GM19397 (cell line): ENCODE data around the gene AZU1.
"Not testable (repeated sequence)": the region's sequence is repeated elsewhere in the genome, so short reads cannot be mapped to it uniquely, and the experiment has no call there.

Source experiments
- ATAC-seq: cut with Tn5 transposase; IDR thresholded peaks from one replicate; pipeline ENCODE4 v1.9.1; 2021; ENCODE audit warnings: mild to moderate bottlenecking, moderate library complexity; ENCODE audit not compliant: unreplicated experiment

The AZU1 gene

DNA sequence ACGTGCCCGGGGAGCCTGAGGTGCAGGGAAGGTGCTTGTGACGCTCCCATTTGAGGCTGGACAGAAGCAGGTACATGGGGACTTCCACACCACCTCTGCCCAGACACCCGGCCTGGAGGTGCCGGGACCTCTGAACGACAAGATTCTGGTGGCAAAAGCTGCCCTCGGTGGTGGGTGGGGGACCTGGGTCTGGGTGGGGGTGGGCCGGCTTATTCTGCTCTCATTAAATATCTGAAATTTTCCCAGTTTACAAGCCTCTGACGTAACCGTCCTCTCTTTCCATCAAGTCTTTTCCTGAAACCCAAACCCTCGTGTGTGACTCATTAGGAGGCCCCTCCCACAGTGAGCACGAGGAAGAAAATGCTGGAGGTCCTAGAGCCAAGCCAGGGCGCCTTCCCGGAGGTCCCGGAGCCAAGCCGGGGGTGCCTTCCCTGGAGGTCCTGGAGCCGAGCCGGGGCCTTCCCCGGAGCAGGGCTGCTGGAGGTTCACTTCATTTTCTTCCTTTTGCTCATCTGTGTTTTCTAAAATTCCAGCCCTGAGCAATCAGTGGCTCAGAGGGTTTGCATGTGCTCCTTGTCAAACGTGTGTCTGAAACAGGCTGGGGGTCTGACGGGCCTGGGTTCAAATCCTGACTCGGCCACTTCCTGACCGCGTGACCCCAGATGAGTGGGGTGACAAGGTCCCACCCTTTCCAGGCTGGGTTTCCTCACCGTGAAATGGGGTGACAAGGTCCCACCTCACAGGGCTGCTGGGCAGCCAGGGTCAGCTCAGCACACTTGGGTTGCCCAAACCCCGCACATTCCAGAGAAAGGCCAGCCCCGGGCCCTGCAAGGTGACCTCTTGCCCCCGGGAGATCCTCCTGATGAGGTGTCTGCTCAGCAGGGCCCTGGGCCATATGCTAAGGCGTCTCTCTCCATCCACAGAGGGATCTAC lies 41.9 kb downstream of the AZU1 start:
- ATAC-seq: no peak

- no peak for ATAC-seq
Measured at GRCh38 chr19:870314-870713, 42.7 kb downstream of the AZU1 start.

DNA sequence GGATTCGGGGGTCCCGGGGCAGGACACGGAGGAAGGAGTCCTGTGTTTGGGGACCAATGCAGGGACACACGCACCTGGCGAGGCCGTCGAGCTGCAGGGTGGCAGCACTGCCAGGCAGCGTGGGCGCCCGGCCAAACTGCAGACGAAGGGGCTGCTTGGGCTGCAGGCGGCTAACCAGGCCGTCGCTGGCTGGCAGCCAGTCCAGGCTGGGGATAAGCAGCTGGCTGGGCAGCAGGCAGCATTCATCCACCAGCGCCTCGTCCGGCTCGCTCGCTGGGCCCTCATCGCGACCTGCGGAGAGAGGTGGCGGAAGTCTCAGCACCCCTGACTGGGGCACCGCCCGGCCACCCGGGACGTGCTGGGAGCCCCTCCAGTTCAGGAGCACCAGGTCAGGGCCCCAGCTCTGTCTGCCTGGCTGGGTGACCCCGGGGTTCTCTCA lies 43.3 kb downstream of the AZU1 start:
- no peak for ATAC-seq

DNA sequence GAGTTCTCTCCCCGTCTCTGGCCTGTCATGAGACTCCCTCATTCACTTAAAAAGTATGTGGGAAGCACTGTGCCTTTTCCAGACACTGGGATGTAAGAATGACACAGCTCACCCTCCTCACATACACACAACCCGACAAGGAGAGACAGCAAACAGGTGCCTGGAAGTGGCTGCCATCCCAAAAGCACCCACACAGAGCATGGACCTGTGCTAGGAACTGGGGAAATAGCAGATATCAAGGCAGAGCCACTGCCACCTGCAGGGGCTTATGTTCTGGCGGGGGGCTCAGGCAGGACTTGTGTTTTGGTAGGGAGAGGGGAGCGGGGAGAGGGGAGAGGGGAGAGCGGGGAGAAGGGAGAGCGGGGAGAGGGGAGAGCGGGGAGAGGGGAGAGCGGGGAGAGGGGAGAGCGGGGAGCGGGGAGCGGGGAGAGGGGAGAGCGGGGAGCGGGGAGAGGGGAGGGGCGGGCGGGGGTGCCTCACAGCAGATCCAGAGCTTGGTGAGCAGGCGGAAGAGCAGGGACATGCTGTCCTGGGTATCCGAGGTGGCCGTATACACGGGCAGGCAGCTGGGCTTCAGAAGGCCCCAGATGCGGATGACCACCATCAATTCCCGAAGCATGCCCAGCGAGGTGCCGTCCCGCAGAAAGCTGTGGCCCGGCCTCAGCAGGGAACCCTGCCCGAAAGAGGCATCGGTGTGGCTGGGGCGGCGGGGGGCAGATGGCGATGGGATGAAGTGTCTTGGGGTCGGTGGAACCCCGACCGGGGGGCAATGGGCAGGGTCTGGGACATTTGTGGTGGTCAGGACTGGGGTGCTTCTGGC lies 44.0 kb downstream of the AZU1 start:
- ATAC-seq: no peak

DNA sequence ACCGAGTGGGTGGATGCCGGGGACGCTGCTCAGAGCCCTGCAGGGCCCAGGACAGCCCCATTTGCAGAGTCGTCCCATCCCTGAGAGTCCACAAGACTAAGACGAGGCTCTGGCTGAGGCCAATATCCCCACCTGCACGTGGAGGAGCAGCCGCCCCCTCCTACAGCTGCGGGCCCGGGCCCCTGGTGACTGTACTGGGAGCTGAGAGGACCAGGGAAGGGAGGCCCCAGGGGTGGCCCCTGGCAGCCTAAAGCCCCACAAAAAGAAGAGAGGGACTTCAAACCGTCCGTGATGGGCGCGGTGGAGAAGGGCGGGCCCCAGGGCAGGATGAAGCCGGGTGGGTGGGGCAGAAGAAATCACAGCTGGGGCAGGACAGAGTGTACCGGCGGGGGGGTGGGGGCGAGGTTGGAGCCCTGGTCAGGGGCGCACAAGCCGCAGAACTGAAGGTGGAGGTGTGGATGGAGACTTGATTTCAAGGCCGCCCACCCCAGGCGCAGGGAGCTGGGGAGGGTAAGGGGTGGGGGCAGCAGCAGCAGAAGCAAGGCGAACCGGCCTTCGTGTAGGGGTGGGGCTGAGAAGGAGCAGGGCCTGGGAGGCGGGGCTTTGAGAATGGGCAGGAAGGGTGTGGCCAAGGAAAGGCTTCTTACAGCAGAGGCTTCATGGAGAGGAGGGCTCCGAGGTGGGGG lies 44.8 kb downstream of the AZU1 start:
- ATAC-seq: no peak

- ATAC-seq: no peak
Measured at GRCh38 chr19:873084-873483, 45.4 kb downstream of the AZU1 start.

DNA sequence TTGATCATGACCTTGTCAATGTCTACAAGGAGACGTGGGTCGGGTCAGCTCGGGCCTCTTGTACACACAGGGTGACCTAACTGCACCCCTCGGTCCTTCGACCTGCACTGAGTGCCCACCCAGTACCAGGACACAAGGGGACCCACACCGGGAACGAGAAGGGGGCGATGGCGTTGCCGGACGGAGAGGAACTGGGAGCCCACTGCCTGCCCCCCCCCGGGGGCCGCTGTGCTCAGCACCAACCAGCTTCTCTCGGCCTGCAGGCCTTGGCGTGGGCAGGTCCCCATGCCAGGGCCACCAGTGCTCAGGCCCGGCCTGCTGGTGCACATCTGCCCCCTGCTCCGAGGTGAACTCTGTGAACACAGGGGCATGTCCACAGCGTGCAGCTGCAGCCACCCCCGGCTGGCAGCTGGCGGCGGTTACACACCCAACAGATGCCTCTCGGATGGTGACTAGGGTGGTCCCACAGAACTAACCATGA lies 46.0 kb downstream of the AZU1 start:
- ATAC-seq: no peak

GRCh38 chr19:875265-875879 lies 47.7 kb downstream of the AZU1 start:
- no peak for ATAC-seq

- no peak for ATAC-seq
Measured at GRCh38 chr19:876089-876488, 48.5 kb downstream of the AZU1 start.

DNA sequence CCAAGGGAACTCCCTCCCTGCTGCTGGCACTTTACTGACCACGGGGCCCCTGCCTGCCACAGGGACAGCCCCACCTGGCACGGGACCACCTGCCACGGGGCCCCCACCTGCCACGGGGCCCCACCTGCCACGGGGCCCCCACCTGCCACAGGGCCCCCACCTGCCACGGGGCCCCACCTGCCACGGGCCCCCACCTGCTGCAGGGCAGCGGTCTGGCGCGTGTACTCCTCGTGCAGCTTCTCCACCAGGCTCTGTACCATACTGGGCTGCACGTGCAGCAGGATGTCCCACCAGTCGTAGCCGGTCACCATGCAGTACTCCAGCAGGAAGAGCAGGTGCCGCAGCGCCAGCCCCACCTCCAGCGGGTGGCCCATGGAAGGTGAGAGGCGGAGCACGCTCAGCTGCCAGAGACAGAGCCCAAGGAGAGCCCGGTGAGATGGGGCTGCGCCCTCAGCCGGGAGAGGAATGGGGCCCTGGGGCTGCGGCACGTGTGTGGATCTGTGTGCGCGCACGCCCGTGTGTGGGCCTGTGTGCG lies 49.2 kb downstream of the AZU1 start:
- ATAC-seq: no peak

DNA sequence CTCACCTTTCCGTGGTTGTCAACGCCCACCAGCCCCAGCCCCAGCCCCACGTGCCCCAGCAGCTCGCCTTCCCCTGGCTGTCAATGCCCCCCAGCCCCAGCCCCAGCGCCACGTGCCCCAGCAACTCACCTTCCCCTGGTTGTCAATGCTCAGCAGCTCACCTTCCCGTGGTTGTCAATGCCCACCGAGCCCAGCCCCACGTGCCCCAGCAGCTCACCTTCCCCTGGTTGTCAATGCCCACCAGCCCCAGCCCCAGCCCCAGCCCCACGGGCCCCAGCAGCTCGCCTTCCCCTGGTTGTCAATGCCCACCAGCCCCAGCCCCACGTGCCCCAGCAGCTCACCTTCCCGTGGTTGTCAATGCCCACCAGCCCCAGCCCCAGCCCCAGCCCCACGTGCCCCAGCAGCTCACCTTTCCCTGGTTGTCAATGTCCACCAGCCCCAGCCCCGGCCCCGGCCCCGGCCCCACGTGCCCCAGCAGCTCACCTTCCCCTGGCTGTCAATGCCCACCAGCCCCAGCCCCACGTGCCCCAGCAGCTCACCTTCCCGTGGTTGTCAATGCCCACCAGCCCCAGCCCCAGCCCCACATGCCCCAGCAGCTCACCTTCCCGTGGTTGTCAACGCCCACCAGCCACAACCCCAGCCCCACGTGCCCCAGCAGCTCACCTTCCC lies 50.5 kb downstream of the AZU1 start:
- not testable (repeated sequence) for ATAC-seq

DNA sequence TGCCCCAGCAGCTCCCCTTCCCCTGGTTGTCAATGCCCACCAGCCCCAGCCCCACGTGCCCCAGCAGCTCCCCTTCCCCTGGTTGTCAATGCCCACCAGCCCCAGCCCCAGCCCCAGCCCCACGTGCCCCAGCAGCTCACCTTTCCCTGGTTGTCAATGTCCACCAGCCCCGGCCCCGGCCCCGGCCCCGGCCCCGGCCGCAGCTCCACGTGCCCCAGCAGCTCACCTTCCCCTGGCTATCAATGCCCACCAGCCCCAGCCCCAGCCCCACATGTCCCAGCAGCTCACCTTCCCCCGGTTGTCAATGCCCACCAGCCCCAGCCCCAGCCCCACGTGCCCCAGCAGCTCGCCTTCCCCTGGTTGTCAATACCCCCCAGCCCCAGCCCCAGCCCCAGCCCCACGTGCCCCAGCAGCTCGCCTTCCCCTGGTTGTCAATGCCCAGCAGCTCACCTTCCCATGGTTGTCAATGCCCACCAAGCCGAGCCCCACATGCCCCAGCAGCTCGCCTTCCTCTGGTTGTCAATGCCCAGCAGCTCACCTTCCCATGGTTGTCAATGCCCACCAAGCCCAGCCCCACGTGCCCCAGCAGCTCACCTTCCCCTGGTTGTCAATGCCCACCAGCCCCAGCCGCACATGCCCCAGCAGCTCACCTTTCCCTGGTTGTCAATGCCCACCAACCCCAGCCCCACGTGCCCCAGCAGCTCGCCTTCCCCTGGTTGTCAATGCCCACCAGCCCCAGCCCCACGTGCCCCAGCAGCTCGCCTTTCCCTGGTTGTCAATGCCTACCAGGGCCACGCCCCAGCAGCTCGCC lies 51.3 kb downstream of the AZU1 start:
- ATAC-seq: not testable (repeated sequence)

GRCh38 chr19:879711-880438 lies 52.2 kb downstream of the AZU1 start:
- ATAC-seq: no peak
